Measurements from ENCODE around the gene PRDM2.

- no peak for TF ChIP-seq CTCF (conservative IDR thresholded peaks at IDR 0.05 in 1 of 2, IDR thresholded peaks at IDR 0.05 in 1 of 2; ENCODE audit: low read depth in 1 of 2, low read length in 2 of 2)
- no peak for TF ChIP-seq EZH2 (IDR thresholded peaks at IDR 0.05; ENCODE audit: low read length, missing control alignments)
These were observed 75.9 kb downstream of the PRDM2 start for GRCh38 chr1:13775916-13776315.
